Measurements from ENCODE around the gene C1QL3. TPM values are rescaled to one million over a fixed set of nuclear protein-coding genes. Genes with fewer than 3 reads are reported as not detected.

C1QL3 gene
- total RNA-seq, 1 experiment from 2014 or later: not detected

GRCh38 chr10:16472828-16473227 lies 48.9 kb downstream of the C1QL3 start:
- H3K27me3 ChIP-seq (replicated peaks; ENCODE audit: insufficient read depth, low read depth, low read length, poor library complexity): peaks cover 33% of the 10 kb centered on the region
- POLR2A ChIA-PET (ENCODE audit: low non-redundant PET): no interaction called here
- DNase-seq (ENCODE audit: low spot score): no peak
- no peaks in the 10 kb centered on the region for H3K36me3 ChIP-seq (ENCODE audit: insufficient read depth, low read length, poor library complexity, severe bottlenecking)
- no TSS peak for BruUV-seq (replicated peaks)
- TF ChIP-seq EZH2 (IDR thresholded peaks at IDR 0.05; ENCODE audit: borderline replicate concordance, low read depth, low read length, poor library complexity, severe bottlenecking): no peak
- TF ChIP-seq, protein P1, sequence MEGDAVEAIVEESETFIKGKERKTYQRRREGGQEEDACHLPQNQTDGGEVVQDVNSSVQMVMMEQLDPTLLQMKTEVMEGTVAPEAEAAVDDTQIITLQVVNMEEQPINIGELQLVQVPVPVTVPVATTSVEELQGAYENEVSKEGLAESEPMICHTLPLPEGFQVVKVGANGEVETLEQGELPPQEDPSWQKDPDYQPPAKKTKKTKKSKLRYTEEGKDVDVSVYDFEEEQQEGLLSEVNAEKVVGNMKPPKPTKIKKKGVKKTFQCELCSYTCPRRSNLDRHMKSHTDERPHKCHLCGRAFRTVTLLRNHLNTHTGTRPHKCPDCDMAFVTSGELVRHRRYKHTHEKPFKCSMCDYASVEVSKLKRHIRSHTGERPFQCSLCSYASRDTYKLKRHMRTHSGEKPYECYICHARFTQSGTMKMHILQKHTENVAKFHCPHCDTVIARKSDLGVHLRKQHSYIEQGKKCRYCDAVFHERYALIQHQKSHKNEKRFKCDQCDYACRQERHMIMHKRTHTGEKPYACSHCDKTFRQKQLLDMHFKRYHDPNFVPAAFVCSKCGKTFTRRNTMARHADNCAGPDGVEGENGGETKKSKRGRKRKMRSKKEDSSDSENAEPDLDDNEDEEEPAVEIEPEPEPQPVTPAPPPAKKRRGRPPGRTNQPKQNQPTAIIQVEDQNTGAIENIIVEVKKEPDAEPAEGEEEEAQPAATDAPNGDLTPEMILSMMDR (conservative IDR thresholded peaks at IDR 0.05; ENCODE audit: low read depth, low read length): no peak
- no peak overlapping the region for H3K27ac ChIP-seq (ENCODE audit: low read depth, low read length, poor library complexity, severe bottlenecking)
- no peaks in the 10 kb centered on the region for H3K4me1 ChIP-seq (ENCODE audit: insufficient read depth, low read length, poor library complexity, severe bottlenecking)
- intact Hi-C loops (cut with micrococcal nuclease; ENCODE audit: unreplicated experiment): no loop called here
- CTCF ChIA-PET: no interaction called here
- no peak overlapping the region for H3K4me3 ChIP-seq (ENCODE audit: low read depth, low read length, poor library complexity, severe bottlenecking)
- H3K9me3 ChIP-seq (ENCODE audit: low read depth, low read length, poor library complexity, severe bottlenecking): no peaks in the 10 kb centered on the region

DNA sequence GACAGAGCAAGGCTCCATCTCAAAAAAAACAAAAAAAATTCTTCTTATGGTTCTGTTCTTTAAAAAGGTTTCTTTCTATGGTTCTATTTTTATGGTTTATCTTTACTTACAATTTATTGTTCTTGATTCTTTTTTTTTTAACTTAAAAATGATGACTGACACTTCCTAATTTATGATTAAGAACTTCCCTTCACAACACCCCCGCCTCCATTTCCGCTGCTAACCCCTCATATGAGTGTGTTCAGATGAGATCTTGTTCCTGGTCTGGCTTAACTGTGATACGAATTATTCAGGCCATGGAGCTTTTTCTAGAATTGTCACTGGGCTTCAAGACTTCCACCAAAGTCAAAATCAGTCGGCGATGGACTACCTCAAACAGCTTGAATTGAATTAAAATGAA lies 50.9 kb downstream of the C1QL3 start:
- CTCF ChIA-PET: no interaction called here
- no peak for DNase-seq (ENCODE audit: low spot score)
- no peak overlapping the region for H3K4me3 ChIP-seq (ENCODE audit: low read depth, low read length, poor library complexity, severe bottlenecking)

DNA sequence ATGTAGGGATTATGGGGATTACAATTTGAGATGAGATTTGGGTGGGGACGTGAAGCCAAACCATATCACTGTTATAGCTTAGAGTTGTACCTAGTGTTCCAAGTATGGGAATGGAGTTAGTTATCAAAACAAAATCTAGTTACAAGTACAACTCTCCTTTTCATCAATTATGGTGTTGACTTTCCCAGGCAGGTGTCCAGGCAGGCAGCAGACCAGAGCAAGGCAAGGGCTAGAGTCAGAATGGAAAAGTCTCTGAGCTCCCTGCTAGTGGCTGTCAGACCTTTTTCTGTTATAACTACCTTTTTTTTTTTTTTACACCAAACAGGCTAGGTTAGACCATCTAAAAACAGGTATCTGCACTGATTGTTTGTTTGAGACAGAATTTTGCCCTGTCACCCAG lies 55.7 kb downstream of the C1QL3 start:
- DNase-seq (ENCODE audit: low spot score): no peak
- Histone ChIP-seq H3K4me3 (ENCODE audit: low read depth, low read length, poor library complexity, severe bottlenecking) (no peak overlapping the region), H3K9me3 (ENCODE audit: low read depth, low read length, poor library complexity, severe bottlenecking) (no peaks in the 10 kb centered on the region), H3K36me3 (ENCODE audit: insufficient read depth, low read length, poor library complexity, severe bottlenecking) (no peaks in the 10 kb centered on the region), H3K4me1 (ENCODE audit: insufficient read depth, low read length, poor library complexity, severe bottlenecking) (no peaks in the 10 kb centered on the region), H3K27me3 (replicated peaks; ENCODE audit: insufficient read depth, low read depth, low read length, poor library complexity) (peaks cover 26% of the 10 kb centered on the region), H3K27ac (ENCODE audit: low read depth, low read length, poor library complexity, severe bottlenecking) (no peak overlapping the region)
- no TSS peak for BruUV-seq (replicated peaks)
- intact Hi-C loops (cut with micrococcal nuclease; ENCODE audit: unreplicated experiment): no loop called here
- CTCF ChIA-PET: no interaction called here
- POLR2A ChIA-PET (ENCODE audit: low non-redundant PET): interaction anchor here (0.6 kb wide), 1 partner anchor 28 kb away, joined by 4 read pairs; no protein-coding TSS in a partner anchor
- TF ChIP-seq EZH2 (IDR thresholded peaks at IDR 0.05; ENCODE audit: borderline replicate concordance, low read depth, low read length, poor library complexity, severe bottlenecking): no peak
- TF ChIP-seq, protein P1 (conservative IDR thresholded peaks at IDR 0.05; ENCODE audit: low read depth, low read length): no peak

More for the DNA sequence above, 50.9 kb downstream of the C1QL3 start:
- Histone ChIP-seq H3K27ac (ENCODE audit: low read depth, low read length, poor library complexity, severe bottlenecking) (no peak overlapping the region), H3K4me1 (ENCODE audit: insufficient read depth, low read length, poor library complexity, severe bottlenecking) (no peaks in the 10 kb centered on the region), H3K27me3 (replicated peaks; ENCODE audit: insufficient read depth, low read depth, low read length, poor library complexity) (peaks cover 36% of the 10 kb centered on the region), H3K9me3 (ENCODE audit: low read depth, low read length, poor library complexity, severe bottlenecking) (no peaks in the 10 kb centered on the region), H3K36me3 (ENCODE audit: insufficient read depth, low read length, poor library complexity, severe bottlenecking) (no peaks in the 10 kb centered on the region)
- no TSS peak for BruUV-seq (replicated peaks)
- intact Hi-C loops (cut with micrococcal nuclease; ENCODE audit: unreplicated experiment): no loop called here
- POLR2A ChIA-PET (ENCODE audit: low non-redundant PET): no interaction called here
- TF ChIP-seq EZH2 (IDR thresholded peaks at IDR 0.05; ENCODE audit: borderline replicate concordance, low read depth, low read length, poor library complexity, severe bottlenecking): no peak
- TF ChIP-seq, protein P1 (conservative IDR thresholded peaks at IDR 0.05; ENCODE audit: low read depth, low read length): no peak

Other genes starting within 250 kb of the C1QL3 start
- gene PTER, start 84.9 kb downstream of the C1QL3 start, total RNA-seq (2021): 1.4 and 2.3 TPM in 2 replicates

Data from A673 (cell line).